ENCODE measurements around the gene TAOK3. TPM values are rescaled to one million over a fixed set of nuclear protein-coding genes. Genes with fewer than 3 reads are reported as not detected.

The TAOK3 gene
- total RNA-seq, 1 donor = 27.9 TPM

- H3K4me1 ChIP-seq (ENCODE audit: insufficient read depth, low read length) = no peaks in the 10 kb centered on the region
- no peak overlapping the region for H2AFZ ChIP-seq (ENCODE audit: low read length)
- H4K20me1 ChIP-seq (ENCODE audit: insufficient read depth, low read length) = peaks cover 4% of the 10 kb centered on the region
- no peak overlapping the region for H3K27ac ChIP-seq (ENCODE audit: low read depth, low read length)
- H3K36me3 ChIP-seq (ENCODE audit: insufficient read depth, low read length) = peaks cover 56% of the 10 kb centered on the region
- H3K4me2 ChIP-seq (ENCODE audit: insufficient read depth, low read length) = no peak overlapping the region
- peaks cover 6% of the 10 kb centered on the region for H3K79me2 ChIP-seq (ENCODE audit: insufficient read depth, low read length)
- H3K27me3 ChIP-seq (ENCODE audit: insufficient read depth, low read length) = no peaks in the 10 kb centered on the region
- H3K9me3 ChIP-seq (ENCODE audit: low read depth, low read length) = no peaks in the 10 kb centered on the region
- DNase-seq (ENCODE audit: insufficient read length, low spot score, missing footprints) = no peak
- no peak overlapping the region for H3K4me3 ChIP-seq (ENCODE audit: insufficient read depth, low read length)
- no peak for TF ChIP-seq CTCF (IDR thresholded peaks at IDR 0.05; ENCODE audit: extremely low read depth, low read depth, low read length)
Measured at GRCh38 chr12:118145113-118145797, 227.5 kb downstream of the TAOK3 start.

- Histone ChIP-seq H3K4me1 (ENCODE audit: insufficient read depth, low read length) (no peaks in the 10 kb centered on the region), H3K36me3 (ENCODE audit: insufficient read depth, low read length) (peaks cover 63% of the 10 kb centered on the region), H3K9me3 (ENCODE audit: low read depth, low read length) (no peaks in the 10 kb centered on the region), H2AFZ (ENCODE audit: low read length) (no peak overlapping the region), H4K20me1 (ENCODE audit: insufficient read depth, low read length) (peaks cover 4% of the 10 kb centered on the region), H3K79me2 (ENCODE audit: insufficient read depth, low read length) (peaks cover 11% of the 10 kb centered on the region), H3K4me2 (ENCODE audit: insufficient read depth, low read length) (no peak overlapping the region), H3K4me3 (ENCODE audit: insufficient read depth, low read length) (no peak overlapping the region), H3K27me3 (ENCODE audit: insufficient read depth, low read length) (no peaks in the 10 kb centered on the region), H3K27ac (ENCODE audit: low read depth, low read length) (no peak overlapping the region)
- DNase-seq (ENCODE audit: insufficient read length, low spot score, missing footprints) = no peak
- no peak for TF ChIP-seq CTCF (IDR thresholded peaks at IDR 0.05; ENCODE audit: extremely low read depth, low read depth, low read length)
Measured at GRCh38 chr12:118144499-118144898, 228.2 kb downstream of the TAOK3 start.

GRCh38 chr12:118140825-118141224, 231.9 kb downstream of the TAOK3 start:
- H3K36me3 ChIP-seq (ENCODE audit: insufficient read depth, low read length) = peaks cover 58% of the 10 kb centered on the region
- no peak overlapping the region for H3K4me2 ChIP-seq (ENCODE audit: insufficient read depth, low read length)

More at GRCh38 chr12:118140825-118141224, 231.9 kb downstream of the TAOK3 start:
- peaks cover 5% of the 10 kb centered on the region for H3K4me1 ChIP-seq (ENCODE audit: insufficient read depth, low read length)
- H3K27me3 ChIP-seq (ENCODE audit: insufficient read depth, low read length) = no peaks in the 10 kb centered on the region
- H3K79me2 ChIP-seq (ENCODE audit: insufficient read depth, low read length) = peaks cover 35% of the 10 kb centered on the region
- peaks cover 8% of the 10 kb centered on the region for H4K20me1 ChIP-seq (ENCODE audit: insufficient read depth, low read length)
- DNase-seq (ENCODE audit: insufficient read length, low spot score, missing footprints) = no peak
- no peak for TF ChIP-seq CTCF (IDR thresholded peaks at IDR 0.05; ENCODE audit: extremely low read depth, low read depth, low read length)
- no peaks in the 10 kb centered on the region for H3K9me3 ChIP-seq (ENCODE audit: low read depth, low read length)
- no peak overlapping the region for H3K27ac ChIP-seq (ENCODE audit: low read depth, low read length)
- no peak overlapping the region for H3K4me3 ChIP-seq (ENCODE audit: insufficient read depth, low read length)
- H2AFZ ChIP-seq (ENCODE audit: low read length) = no peak overlapping the region

Data from osteoblast (primary cell).